Erythroblast (primary cell): Measurements from ENCODE around the gene ZNF772.
"Not testable (repeated sequence)": the region's sequence is repeated elsewhere in the genome, so short reads cannot be mapped to it uniquely, and the experiment has no call there.

Experiments used
- DNase-seq, 2 experiments: peaks; one replicate each; lab custom pipeline; 2025; lab: John Stamatoyannopoulos, UW
- GATA1 ChIP-seq: IDR thresholded peaks from 2 replicates; pipeline ENCODE4 v1.6.1; 2011; ENCODE audit warnings: low read depth, mild to moderate bottlenecking, control low read depth, low read length, moderate library complexity
- POLR2A ChIP-seq: IDR thresholded peaks from 2 replicates; pipeline ENCODE4 v1.6.1; 2011; ENCODE audit warnings: mild to moderate bottlenecking, low read length

Gene ZNF772

GRCh38 chr19:57477191-57478008 lies at the start of gene ZNF772:
TSS of gene ZNF772 (minus strand) at chr19:57477566. CDS start at chr19:57477309, 257 bp downstream.
- TF ChIP-seq GATA1 (no peak), POLR2A (peak; percentile 38)

GRCh38 chr19:57518021-57518420 lies 40.7 kb upstream of the ZNF772 start:
- DNase-seq = peak in 1 of 2 experiments; percentile 45

More at GRCh38 chr19:57477191-57478008, at the start of gene ZNF772:
- DNase-seq = peak; percentile 93 to 94

GRCh38 chr19:57515255-57515654 lies 37.9 kb upstream of the ZNF772 start:
- DNase-seq = no peak
- TF ChIP-seq GATA1 (no peak), POLR2A (no peak)

- peak; percentile 46 to 60 for DNase-seq
- no peak for TF ChIP-seq GATA1
- no peak for TF ChIP-seq POLR2A
These were observed 35.5 kb upstream of the ZNF772 start for GRCh38 chr19:57512845-57513244.

GRCh38 chr19:57511484-57511883 lies 34.1 kb upstream of the ZNF772 start:
- DNase-seq = no peak
- TF ChIP-seq GATA1 = no peak
- no peak for TF ChIP-seq POLR2A

GRCh38 chr19:57506163-57506562 lies 28.8 kb upstream of the ZNF772 start:
- TF ChIP-seq GATA1 (no peak), POLR2A (no peak)

GRCh38 chr19:57500400-57500799 lies 23.0 kb upstream of the ZNF772 start:
- DNase-seq = not testable (repeated sequence)

More at GRCh38 chr19:57506163-57506562, 28.8 kb upstream of the ZNF772 start:
- peak in 1 of 2 experiments; percentile 16 for DNase-seq

- peak; percentile 97 to 98 for DNase-seq
- TF ChIP-seq POLR2A = peak; percentile 72
These were observed 22.5 kb upstream of the ZNF772 start, which contains the start of gene ZNF773 for GRCh38 chr19:57499680-57500395. TSS of gene ZNF773 (plus strand) at chr19:57499938. CDS start at chr19:57500081, 143 bp downstream.

GRCh38 chr19:57499332-57499679 lies 21.9 kb upstream of the ZNF772 start:
- DNase-seq = peak; percentile 32 to 43

GRCh38 chr19:57488299-57488644 lies 10.9 kb upstream of the ZNF772 start:
- not testable (repeated sequence) for DNase-seq

- TF ChIP-seq GATA1 (peak; percentile 39), POLR2A (peak; percentile 60)
These were observed 10.3 kb upstream of the ZNF772 start, which contains the start of gene ZNF419 for GRCh38 chr19:57487477-57488298. TSS of gene ZNF419 (plus strand) at chr19:57487750. CDS start at chr19:57487951, 201 bp downstream.

GRCh38 chr19:57473646-57474045 lies 3.7 kb downstream of the ZNF772 start:
- TF ChIP-seq GATA1 (no peak), POLR2A (no peak)
- peak; percentile 6 to 33 for DNase-seq

More at GRCh38 chr19:57487477-57488298, 10.3 kb upstream of the ZNF772 start, which contains the start of gene ZNF419:
- DNase-seq = peak; percentile 85 to 90

GRCh38 chr19:57466489-57466888 lies 10.9 kb downstream of the ZNF772 start:
- TF ChIP-seq GATA1 = no peak
- TF ChIP-seq POLR2A = no peak
- DNase-seq = no peak
